ENCODE results near the gene CNBD2. TPM values are rescaled to one million over a fixed set of nuclear protein-coding genes. Genes with fewer than 3 reads are reported as not detected.
"Not testable (repeated sequence)": the region's sequence is repeated elsewhere in the genome, so short reads cannot be mapped to it uniquely, and the experiment has no call there.

CNBD2 gene
- total RNA-seq, 1 donor from 2014 or later = 1.6 TPM

GRCh38 chr20:36053863-36054518, 85.6 kb downstream of the CNBD2 start:
- DNase-seq (ENCODE audit: low spot score in 2 of 2); FAIRE-seq: not testable (repeated sequence)

DNA sequence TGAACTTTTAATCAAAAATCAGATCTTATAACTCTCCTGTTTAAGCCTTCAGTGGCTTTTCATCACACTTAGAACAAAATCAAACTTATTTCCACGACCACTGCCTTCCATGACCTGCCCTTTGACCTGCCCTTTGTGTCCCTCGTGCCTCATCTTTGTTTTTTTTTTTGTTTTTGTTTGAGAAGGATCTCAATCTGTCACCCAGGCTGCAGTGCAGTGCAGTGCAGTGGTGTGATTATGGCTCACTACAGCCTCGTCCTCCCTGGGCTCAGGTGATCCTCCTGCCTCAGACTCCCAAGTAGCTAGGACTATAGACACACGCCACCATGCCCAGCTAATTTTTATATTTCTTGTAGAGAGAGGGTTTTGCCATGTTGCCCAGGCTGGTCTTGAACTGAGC, 86.8 kb downstream of the CNBD2 start:
- no peak for FAIRE-seq

DNA sequence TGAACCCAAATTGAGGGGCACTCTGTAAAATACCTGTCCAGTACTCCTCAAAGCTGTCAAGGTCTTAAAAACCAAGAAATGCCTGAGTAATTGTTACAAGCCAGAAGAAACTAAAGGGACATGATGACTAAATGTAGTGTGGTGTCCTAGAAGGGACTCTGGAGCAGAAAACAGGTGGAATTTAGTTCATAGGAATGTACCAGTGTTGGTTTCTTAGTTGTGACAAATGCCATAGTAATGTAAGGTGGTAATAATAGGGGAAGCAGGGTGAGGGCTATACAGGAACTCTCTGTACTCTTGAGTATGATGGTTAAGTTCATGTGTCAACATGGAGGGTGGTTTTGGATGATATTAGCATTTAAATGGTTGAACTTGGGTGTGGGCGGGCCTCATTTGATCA, 92.3 kb downstream of the CNBD2 start:
- FAIRE-seq (no peak), DNase-seq (ENCODE audit: low spot score in 2 of 2) (no peak)

More for the DNA sequence above, 86.8 kb downstream of the CNBD2 start:
- DNase-seq (ENCODE audit: low spot score in 2 of 2) = no peak

DNA sequence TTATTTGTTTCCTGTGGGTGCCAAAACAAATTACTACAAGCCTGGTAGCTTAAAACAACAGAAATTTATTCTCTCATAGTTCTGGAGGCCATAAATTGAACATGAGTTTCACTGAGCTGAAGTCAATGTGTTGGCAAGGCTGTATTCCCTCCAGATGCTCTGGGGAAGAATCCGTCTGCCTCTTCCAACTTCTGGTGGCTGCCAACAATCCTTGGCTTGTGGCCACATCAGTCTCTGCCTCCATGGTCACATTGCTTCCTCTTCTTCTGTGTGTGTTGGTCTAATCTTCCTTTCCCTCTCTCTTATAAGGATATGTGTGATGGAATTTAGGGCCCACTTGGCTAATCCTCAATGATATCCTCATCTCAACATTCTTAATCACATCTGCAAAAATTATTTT, 93.4 kb downstream of the CNBD2 start:
- DNase-seq (ENCODE audit: low spot score in 2 of 2) (no peak), FAIRE-seq (no peak)

DNA sequence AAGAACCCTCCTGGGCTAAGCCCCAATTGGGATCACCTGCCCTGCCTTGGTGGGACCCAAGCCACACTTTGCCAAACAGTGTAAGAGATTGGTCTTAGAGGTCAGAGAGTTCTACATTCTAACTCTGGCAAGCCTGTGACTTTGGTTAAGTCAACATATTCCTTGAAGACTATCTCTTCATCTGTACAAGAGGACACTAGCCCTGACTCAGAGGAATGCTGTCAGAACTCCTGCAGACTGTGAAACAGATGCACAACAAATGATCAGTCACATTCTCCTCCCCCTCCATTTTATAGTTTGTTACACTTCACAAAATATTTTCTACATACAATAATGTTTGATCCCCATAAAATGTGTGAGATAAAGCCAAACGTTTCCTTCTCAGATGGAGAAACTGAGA, 94.4 kb downstream of the CNBD2 start:
- FAIRE-seq (no peak), DNase-seq (ENCODE audit: low spot score in 2 of 2) (no peak)

DNA sequence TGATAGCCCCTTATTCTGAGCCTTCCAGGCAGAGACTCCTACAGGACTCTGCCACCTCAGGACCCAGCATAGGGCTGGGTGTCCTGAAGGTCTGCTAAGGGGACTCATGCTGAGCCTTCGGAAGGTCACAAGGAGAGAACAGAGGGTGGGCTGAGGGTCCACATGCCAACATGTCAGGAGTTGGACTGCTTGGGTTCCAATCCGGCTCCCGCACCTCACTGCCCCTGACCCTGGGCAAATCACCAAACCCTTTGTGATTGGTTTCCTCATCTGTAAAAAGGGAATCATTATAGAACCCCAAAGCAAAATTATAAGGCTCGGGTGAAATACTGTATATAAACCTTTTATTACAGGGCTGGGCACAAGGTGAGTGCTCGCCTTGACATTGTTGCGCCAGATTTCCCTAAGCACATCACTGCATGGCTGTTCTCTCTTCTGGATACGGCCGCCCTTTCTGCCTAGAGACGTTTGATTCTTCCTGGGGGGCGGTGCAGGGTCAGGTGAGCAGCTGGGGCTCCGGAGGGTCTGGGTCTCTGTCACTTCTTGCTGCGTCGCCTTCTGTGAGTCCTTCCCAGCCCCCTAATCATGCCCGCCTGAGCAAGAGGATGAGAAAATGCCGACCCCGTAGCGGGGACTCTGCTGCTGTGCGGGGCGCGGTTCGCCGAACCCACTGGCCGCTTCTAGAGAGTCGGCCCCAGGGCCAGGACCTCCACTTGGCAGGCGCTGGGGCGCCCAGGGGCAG, 95.7 kb downstream of the CNBD2 start:
- no peak for DNase-seq (ENCODE audit: low spot score in 2 of 2)
- FAIRE-seq = no peak

- FAIRE-seq (no peak), DNase-seq (ENCODE audit: low spot score in 2 of 2) (peak; percentile 93 to 99)
Measured at GRCh38 chr20:36064658-36065426, 96.5 kb downstream of the CNBD2 start.

GRCh38 chr20:36065427-36065998, 97.1 kb downstream of the CNBD2 start:
- no peak for DNase-seq (ENCODE audit: low spot score in 2 of 2)
- FAIRE-seq = no peak

DNA sequence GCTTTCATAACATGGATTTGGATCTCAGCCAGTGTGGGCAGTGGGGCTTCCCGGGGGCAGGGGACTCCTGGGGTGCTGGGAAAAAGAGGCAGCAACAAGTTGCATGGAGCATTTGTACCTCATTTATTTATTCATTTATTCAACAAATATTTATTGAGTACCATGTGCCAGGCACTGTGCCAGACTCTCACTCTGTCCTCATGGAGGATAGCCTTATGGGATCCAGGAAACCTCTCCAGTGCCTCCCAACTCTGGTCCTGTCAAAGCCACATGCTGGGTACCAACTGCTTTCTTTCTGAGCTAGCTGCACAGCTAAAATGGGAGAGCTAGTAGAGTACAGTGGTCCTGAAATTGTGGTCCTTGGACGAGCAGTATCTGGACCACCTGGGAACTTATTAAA, 98.4 kb downstream of the CNBD2 start:
- no peak for FAIRE-seq

DNA sequence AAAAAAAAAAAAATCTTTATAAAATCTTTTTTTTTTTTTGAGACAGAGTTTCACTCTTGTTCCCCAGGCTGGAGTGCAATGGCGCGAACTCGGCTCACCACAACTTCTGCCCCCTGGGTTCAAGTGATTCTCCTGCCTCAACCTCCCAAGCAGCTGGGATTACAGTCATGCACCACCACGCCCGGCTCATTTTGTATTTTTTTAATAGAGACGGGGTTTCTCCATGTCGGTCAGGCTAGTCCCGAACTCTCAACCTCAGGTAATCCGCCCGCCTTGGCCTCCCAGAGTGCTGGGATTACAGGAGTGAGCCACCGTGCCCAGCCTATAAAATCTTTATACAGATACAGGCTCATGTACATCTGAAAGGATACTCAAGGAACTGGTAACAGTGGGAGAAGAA, 100.1 kb downstream of the CNBD2 start:
- FAIRE-seq; DNase-seq (ENCODE audit: low spot score in 2 of 2): not testable (repeated sequence)

More for the DNA sequence above, 98.4 kb downstream of the CNBD2 start:
- DNase-seq (ENCODE audit: low spot score in 2 of 2) = no peak

- DNase-seq (ENCODE audit: low spot score in 2 of 2) (no peak), FAIRE-seq (no peak)
Measured at GRCh38 chr20:36070451-36070850, 102.1 kb downstream of the CNBD2 start.

DNA sequence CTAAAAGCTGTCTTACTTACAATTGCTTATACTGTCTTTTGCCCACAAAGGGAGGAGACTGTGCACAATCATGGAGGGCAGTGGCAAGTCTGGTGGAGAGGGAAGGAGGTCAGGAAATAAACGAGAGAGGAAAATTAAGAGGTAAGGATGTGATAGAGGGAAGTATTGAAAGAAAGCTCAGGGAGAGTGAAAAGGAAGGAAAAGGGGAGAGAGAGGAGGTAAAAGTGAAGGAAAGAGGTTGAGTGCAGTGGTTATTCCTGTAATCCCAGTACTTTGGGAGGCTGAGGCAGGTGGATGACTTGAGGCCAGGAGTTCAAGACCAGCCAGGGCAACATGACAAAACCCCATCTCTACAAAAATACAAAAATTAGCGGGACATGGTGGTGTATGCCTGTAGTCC, 103.5 kb downstream of the CNBD2 start:
- FAIRE-seq (no peak), DNase-seq (ENCODE audit: low spot score in 2 of 2) (no peak)

DNA sequence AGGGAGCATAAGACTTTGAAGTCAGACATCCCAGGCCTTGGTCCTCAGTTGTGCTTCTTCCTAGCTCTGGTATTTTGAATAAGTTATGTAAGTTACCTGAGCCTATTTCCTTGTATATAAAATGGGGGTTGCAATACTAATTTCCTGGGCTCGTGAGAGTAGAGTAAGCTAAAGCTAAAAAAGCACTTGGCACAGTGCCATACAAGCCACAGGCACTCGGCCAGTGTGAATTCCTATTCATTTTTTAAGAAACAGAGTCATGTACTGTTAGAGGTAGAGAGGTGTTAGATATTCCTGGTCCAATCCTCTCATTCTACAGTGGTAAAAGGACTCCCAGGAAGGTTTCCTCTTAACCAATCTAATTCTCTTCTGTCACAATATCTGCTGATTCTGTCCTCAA, 106.6 kb downstream of the CNBD2 start:
- DNase-seq (ENCODE audit: low spot score in 2 of 2) (no peak), FAIRE-seq (no peak)

DNA sequence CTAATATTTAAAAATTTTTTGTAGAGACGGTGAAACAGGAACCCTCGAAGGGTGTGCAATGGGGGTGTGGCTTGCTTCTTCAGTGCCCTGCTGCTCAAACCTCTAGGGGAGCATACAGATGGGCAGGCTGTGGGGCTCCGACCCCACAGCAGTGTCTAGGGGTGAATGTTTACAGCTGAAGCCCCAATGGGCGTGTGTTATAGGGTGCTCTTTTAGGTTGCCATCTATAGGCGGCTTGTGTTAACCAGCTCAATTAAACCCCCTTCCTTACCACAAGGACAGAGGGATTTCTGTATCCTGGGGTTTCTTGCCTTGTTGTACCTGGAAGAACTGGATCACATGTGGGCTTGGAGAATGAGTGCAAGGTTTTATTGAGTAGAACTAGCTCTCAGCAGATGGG, 109.4 kb downstream of the CNBD2 start:
- FAIRE-seq; DNase-seq (ENCODE audit: low spot score in 2 of 2): not testable (repeated sequence)

DNA sequence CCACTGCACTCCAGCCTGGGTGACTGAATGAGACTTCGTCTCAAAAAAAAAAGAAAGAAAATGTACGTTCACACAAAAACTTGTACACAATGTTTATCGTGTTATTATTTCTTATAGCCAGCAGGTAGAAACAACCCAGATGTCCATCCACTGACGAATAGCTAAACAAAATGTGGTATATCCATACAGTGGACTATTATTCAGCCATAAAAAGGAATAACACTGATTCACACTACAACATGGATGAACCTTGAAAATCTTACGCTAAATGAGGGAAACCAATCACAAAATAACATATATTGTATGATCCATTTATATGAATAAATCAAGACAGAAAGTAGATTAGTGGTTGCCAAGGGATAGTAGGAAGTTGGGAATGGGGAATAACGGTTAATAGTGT, 111.1 kb downstream of the CNBD2 start:
- DNase-seq (ENCODE audit: low spot score in 2 of 2) (no peak), FAIRE-seq (no peak)

GRCh38 chr20:36079984-36080383, 111.6 kb downstream of the CNBD2 start:
- FAIRE-seq; DNase-seq (ENCODE audit: low spot score in 2 of 2): not testable (repeated sequence)

Small RNAs within 50 kb of the gene (small RNA-seq; reads per million reads assigned to genes)
- not detected for gene RNU6-937P

Other genes with a start within 250 kb of the CNBD2 start
- 450 TPM for gene RBM39, start 226.3 kb upstream of the CNBD2 start, total RNA-seq
- gene PHF20, start 196.6 kb upstream of the CNBD2 start, total RNA-seq = 53.8 TPM
- 33.8 TPM for gene SCAND1, start 14.1 kb upstream of the CNBD2 start, total RNA-seq
- gene EPB41L1, start 186.2 kb downstream of the CNBD2 start, total RNA-seq = 58.7 TPM

All from frontal cortex (tissue), 4 donors.